Right lobe of liver (tissue), 4 donors: ENCODE data around the gene MON2.

Source experiments
- CTCF ChIP-seq, 4 donors: fragments of 200-600 bp in 3 of 4; fragments of 450-650 bp in 1 of 4; IDR thresholded peaks; one replicate each; pipeline versions ENCODE4 v1.5.1 to v1.8.0; 2016 to 2022; ENCODE audit warnings: antibody characterized with exemption in 4 of 4, mild to moderate bottlenecking in 2 of 4
- POLR2A ChIP-seq: fragments of 450-650 bp; IDR thresholded peaks from one replicate; pipeline ENCODE4 v1.6.1; 2017; ENCODE audit warnings: antibody characterized with exemption, mild to moderate bottlenecking
- donor health status: DM: no; HTN: no; CAD: no.
- donor health status: DM: no; HTN: no; CAD: no.
- donor health status: DM: no; HTN: yes; CAD: no.

GRCh38 chr12:62643486-62643885, 176.9 kb downstream of the MON2 start:
- TF ChIP-seq CTCF (IDR thresholded peaks at IDR 0.05) (no peak), POLR2A (no peak)
